Activated naive CD4-positive, alpha-beta T cell (primary cell): ENCODE results near the gene ITPA.
"Not testable (repeated sequence)": the region's sequence is repeated elsewhere in the genome, so short reads cannot be mapped to it uniquely, and the experiment has no call there.

Source experiments
- DNase-seq, 4 experiments: peaks; one replicate each; lab custom pipeline; 2025; lab: John Stamatoyannopoulos, UW

Gene ITPA

GRCh38 chr20:3199976-3200755 is 9.1 kb upstream of the ITPA start:
- DNase-seq = no peak

GRCh38 chr20:3202965-3203314 is 6.4 kb upstream of the ITPA start:
- DNase-seq = no peak

DNA sequence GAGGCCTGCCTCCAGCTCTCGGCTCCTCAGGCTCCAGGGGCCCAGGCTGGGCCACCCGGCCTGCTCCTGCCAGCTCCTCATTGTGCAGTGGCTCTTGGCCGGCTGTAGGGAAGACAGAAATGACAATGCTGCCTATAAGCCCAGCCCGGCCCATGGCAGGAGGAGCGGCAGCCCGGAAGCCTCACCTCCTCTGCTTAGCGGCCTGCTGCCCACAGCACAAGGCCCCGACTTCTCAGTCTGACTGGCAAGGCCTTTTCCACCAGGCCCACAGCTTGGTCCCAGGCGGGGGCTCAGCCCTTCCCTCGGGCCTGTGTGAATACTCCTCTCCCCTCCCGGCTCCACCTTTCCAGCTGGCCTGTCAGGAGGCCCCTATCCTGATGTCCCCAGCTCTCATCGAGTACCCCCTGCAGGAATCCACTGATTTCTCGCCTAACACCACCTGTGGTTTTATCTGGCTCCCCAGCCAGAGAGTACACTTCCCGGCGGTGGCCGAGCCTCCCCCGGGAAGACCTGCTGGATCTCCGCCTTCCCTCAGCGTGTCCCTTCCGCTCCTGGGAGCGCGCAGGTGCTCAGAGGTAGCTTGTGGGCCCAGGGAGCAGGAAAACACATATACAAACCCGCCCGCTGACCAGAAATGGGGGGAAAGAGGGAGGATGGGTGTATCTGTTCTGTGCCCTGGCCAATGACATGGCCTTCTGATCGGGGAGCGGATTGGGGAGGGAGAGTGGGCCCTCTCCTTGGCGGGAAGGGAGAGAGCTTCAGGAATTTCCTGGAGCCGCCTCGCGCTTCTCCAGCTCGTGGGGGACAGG is 5.8 kb upstream of the ITPA start:
- no peak for DNase-seq

- peak; percentile 68 to 87 (median 85) for DNase-seq
Measured at GRCh38 chr20:3204124-3204794, 5.0 kb upstream of the ITPA start, which contains the start of gene DDRGK1. DDRGK1 (minus strand) TSS chr20:3204682; CDS start chr20:3204627, 55 bp downstream.

- DNase-seq = no peak
Measured at GRCh38 chr20:3208786-3209256, 477 bp upstream of the ITPA start.

DNA sequence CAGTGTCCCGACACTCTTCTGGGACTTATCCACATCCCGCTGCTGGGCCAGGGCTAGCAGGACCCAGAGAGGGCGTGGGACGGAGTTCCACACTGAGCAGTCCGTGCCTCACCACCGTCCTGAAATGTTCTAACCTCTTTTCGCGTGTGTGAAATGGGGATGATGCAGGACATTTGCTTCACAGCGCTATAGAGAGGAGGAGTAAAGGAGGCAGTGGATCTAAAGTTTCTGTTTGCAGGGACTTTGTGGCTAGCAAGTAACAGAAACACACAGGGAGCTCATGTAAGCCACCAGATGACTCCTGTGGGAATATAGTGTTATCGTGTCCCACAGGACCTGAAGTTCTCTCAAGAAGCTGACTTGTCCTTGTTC is 634 bp downstream of the ITPA start:
- DNase-seq = no peak

GRCh38 chr20:3210346-3210745 is 1.0 kb downstream of the ITPA start:
- DNase-seq = no peak

DNA sequence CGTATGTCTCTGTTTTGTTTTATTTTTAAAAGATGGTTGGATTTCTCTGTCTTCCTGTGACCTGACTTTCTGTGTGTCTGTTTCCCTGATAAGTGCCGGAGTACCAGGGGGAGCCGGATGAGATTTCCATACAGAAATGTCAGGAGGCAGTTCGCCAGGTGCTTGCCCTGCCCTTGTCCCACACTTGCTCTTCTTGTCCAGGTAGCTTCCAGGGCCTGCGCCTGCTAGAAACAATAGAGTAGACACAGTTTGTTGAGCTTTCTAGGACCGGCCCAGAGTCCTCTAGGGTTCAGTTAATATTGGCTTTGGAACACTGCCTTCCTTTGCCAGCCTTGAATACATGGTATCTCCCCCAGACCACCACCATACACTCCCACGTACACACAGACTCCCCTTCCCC is 3.9 kb downstream of the ITPA start:
- DNase-seq = no peak

- not testable (repeated sequence) for DNase-seq
Measured at GRCh38 chr20:3215359-3215917, 6.1 kb downstream of the ITPA start.

GRCh38 chr20:3218307-3218988 is 9.2 kb downstream of the ITPA start:
- DNase-seq = peak; percentile 51 to 71 (median 60)

GRCh38 chr20:3221398-3222226 is 12.3 kb downstream of the ITPA start:
- no peak for DNase-seq

DNA sequence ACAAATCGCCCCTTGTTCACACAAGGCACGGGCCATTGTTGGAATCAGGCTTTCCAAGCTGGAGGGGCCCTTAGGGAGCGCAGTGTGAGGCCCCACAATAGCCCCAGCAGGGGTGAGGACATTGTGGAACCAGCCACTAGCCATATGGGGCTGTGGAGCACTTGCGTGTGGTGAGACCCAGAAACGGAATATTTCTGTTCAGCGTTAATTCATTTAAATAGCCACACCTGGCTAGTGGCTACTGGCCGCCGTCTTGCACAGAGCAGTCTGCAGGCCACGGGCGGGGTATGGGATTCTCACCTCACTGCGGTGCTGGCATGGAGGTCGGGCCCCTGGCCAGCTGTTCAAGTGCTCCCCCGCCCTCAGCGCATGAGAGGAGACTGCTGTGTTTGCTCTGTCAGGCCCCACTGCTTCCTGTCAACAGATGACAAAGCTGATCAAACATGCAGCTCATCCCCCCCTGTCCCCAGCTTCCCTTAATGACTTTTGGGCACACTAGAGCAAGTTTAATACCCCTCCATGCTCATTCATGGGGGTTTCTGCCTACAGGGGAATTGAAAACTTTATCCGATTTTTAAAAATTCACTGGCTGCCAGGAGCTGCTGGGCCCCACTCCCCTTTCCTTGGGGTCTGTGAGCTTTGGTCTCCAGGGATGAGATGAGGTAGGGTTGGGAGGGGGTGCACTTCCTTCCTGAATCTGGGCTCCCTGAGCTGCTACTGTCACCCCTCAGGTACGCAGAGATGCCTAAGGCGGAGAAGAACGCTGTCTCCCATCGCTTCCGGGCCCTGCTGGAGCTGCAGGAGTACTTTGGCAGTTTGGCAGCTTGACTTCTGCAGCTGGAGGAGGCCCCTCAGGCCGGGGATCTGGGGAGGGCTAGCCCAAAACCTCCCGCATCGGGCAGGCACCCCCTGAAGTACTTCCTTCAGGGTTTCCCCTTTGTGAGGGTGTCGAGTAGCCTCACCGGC is 13.6 kb downstream of the ITPA start:
- DNase-seq = peak in 2 of 4 experiments; percentile 23 to 43

GRCh38 chr20:3223651-3223993 is 14.3 kb downstream of the ITPA start:
- no peak for DNase-seq

GRCh38 chr20:3223994-3224680 is 14.8 kb downstream of the ITPA start:
- DNase-seq = no peak

DNA sequence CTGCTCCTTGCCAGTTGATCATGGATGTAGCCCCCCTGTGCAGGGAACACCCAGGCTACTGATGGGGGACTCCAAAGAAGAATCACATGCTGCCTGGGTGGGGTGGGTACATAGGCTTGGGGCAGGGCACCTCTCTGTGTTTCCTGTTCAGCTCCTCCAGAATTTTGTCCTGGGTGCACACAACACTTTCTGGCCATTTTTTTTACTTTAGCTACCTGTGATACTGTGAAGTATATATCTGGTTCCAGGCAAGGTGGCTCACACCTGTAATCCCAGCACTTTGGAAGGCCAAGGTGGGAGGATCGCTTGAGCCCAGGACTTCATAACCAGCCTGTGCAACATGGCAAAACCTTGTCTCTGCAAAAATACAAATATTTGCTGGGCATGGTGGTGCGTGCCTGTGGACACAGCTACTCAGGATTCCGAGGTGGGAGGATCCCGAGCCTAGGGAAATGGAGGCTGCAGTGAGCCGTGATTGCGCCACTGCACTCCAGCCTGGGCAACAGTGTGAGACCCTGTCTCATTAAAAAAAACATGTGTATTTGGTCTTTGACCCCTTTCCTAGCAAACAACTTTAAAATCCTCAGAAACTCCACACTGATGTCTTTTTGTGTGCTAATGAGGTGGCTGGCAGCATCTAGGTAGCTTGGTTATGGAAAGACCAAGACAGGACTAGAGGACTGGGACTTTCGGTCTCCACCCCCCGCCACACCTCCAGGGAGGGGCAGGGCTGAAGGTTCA is 15.6 kb downstream of the ITPA start:
- DNase-seq = no peak

GRCh38 chr20:3226093-3226492 is 16.8 kb downstream of the ITPA start:
- DNase-seq = no peak

DNA sequence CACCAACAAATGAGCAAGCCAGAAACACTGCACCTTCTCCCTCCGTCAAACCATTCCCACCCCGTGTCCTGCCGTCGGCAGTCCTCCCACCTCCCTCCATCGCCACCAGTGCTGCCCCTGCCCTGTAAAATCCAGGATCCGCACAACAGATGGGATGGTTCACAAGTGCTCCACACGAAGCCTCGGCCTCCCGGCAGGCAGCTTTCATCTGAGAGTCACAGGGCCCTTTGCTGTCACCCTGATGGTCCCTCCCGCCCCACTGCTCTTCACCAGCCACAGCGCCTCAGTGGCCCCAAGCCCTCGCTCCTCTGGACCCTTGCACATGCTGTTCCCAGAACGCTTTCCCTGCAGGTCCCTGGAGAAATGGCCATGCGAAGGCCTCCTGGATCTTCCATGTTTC is 17.6 kb downstream of the ITPA start:
- DNase-seq = no peak

DNA sequence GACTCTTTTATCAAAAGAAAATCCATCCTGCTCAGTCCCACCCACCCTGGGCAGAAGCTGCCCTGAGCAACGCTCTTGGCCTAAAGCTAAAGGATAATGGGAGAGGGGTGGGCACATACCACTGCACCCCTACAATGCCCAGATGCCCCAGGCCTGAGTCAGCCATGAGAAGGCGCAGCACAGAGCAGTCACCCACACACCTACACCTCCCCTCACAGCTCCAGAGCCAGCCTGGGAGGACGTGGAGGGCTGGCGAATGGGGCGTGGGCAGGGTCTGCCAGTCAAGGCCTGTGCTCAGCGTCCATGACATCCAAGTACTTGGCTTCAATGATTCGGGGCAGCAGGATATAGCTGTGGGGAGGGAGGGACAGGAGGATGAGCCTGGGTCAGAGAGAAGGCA is 18.2 kb downstream of the ITPA start:
- DNase-seq = no peak
